NCI-H1436 treated with DMSO at 0.1 percent for 48 hours (cell line): Measurements from ENCODE around the gene TDRD1.
"Not testable (repeated sequence)": the region's sequence is repeated elsewhere in the genome, so short reads cannot be mapped to it uniquely, and the experiment has no call there.

Experiments
- DNase-seq: peaks from one replicate; lab custom pipeline; 2025; lab: John Stamatoyannopoulos, UW

TDRD1 gene

GRCh38 chr10:114179148-114179547, at the start of gene TDRD1:
TSS of gene TDRD1 (plus strand) at chr10:114179353. CDS start at chr10:114187832, 8,479 bp downstream.
- no peak for DNase-seq

- DNase-seq, result no peak
These were observed 48.1 kb upstream of the TDRD1 start for GRCh38 chr10:114131094-114131493.

- DNase-seq, result no peak
These were observed 43.7 kb upstream of the TDRD1 start for GRCh38 chr10:114135476-114135875.

- no peak for DNase-seq
These were observed 40.6 kb upstream of the TDRD1 start for GRCh38 chr10:114138581-114138980.

- no peak for DNase-seq
These were observed 39.1 kb upstream of the TDRD1 start for GRCh38 chr10:114140036-114140435.

GRCh38 chr10:114140827-114141226, 38.3 kb upstream of the TDRD1 start:
- DNase-seq, result not testable (repeated sequence)

- DNase-seq, result no peak
These were observed 37.1 kb upstream of the TDRD1 start for GRCh38 chr10:114142018-114142417.

GRCh38 chr10:114143160-114143559, 36.0 kb upstream of the TDRD1 start:
- no peak for DNase-seq

GRCh38 chr10:114149476-114149875, 29.7 kb upstream of the TDRD1 start:
- DNase-seq, result not testable (repeated sequence)

- DNase-seq, result no peak
These were observed 27.7 kb upstream of the TDRD1 start for GRCh38 chr10:114151486-114151885.

GRCh38 chr10:114151892-114152291, 27.3 kb upstream of the TDRD1 start:
- DNase-seq, result no peak

- DNase-seq, result no peak
These were observed 21.2 kb upstream of the TDRD1 start for GRCh38 chr10:114157912-114158311.

- no peak for DNase-seq
These were observed 16.1 kb upstream of the TDRD1 start for GRCh38 chr10:114163062-114163461.

- no peak for DNase-seq
These were observed 13.1 kb upstream of the TDRD1 start for GRCh38 chr10:114166043-114166442.

GRCh38 chr10:114166494-114166893, 12.7 kb upstream of the TDRD1 start:
- no peak for DNase-seq

GRCh38 chr10:114167985-114168384, 11.2 kb upstream of the TDRD1 start:
- DNase-seq, result no peak

GRCh38 chr10:114168450-114169009, 10.6 kb upstream of the TDRD1 start:
- DNase-seq, result no peak

GRCh38 chr10:114172216-114172615, 6.9 kb upstream of the TDRD1 start:
- no peak for DNase-seq

- DNase-seq, result no peak
These were observed 6.2 kb upstream of the TDRD1 start for GRCh38 chr10:114172776-114173602.

GRCh38 chr10:114173603-114173920, 5.6 kb upstream of the TDRD1 start:
- no peak for DNase-seq

GRCh38 chr10:114173921-114174694, 5.0 kb upstream of the TDRD1 start, which contains the start of gene CCDC186:
TSS of gene CCDC186 (minus strand) at chr10:114174203. CDS start at chr10:114163268, 10,935 bp downstream.
- DNase-seq, result peak; percentile 91

GRCh38 chr10:114174695-114175188, 4.4 kb upstream of the TDRD1 start:
- DNase-seq, result no peak

- no peak for DNase-seq
These were observed 3.5 kb upstream of the TDRD1 start for GRCh38 chr10:114175667-114176066.
